ENCODE results near the gene SORL1. TPM values are rescaled to one million over a fixed set of nuclear protein-coding genes. Genes with fewer than 3 reads are reported as not detected.
"Not testable (repeated sequence)": the region's sequence is repeated elsewhere in the genome, so short reads cannot be mapped to it uniquely, and the experiment has no call there.

Gene SORL1
- total RNA-seq, 1 experiment from 2014 or later, result 6.1 TPM

DNA sequence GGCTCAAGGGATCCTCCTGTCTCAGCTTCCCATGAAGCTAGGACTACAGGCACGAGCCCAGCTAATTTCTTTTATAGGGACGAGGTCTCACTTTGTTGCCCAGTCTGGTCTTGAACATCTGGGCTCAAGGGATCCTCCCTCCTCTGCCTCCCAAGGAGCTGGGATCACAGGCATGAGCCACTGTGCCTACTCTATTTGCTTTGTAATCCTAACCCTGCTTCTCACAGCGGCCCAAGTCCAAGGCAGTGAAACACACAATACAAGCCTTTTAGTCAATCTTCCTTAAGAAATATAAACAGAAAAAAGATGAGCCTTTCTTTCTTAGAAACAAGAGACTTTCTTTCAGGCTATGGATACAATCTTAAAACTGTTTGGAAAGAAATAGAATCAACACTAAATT lies 115.9 kb downstream of the SORL1 start:
- Mint-ChIP-seq H3K4me1 (ENCODE audit: low read depth, unreplicated experiment) (no peaks in the 10 kb centered on the region), H3K27me3 (ENCODE audit: unreplicated experiment) (no peaks in the 10 kb centered on the region), H3K27ac (ENCODE audit: unreplicated experiment) (no peak overlapping the region), H3K36me3 (ENCODE audit: insufficient read depth, unreplicated experiment) (no peaks in the 10 kb centered on the region), H3K9me3 (ENCODE audit: low read depth, unreplicated experiment) (no peaks in the 10 kb centered on the region), H3K4me3 (ENCODE audit: low read depth, unreplicated experiment) (no peak overlapping the region)
- CTCF ChIA-PET, result no interaction called here
- DNase-seq, result no peak
- BruUV-seq (replicated peaks), result no TSS peak
- TF ChIP-seq, protein P1, sequence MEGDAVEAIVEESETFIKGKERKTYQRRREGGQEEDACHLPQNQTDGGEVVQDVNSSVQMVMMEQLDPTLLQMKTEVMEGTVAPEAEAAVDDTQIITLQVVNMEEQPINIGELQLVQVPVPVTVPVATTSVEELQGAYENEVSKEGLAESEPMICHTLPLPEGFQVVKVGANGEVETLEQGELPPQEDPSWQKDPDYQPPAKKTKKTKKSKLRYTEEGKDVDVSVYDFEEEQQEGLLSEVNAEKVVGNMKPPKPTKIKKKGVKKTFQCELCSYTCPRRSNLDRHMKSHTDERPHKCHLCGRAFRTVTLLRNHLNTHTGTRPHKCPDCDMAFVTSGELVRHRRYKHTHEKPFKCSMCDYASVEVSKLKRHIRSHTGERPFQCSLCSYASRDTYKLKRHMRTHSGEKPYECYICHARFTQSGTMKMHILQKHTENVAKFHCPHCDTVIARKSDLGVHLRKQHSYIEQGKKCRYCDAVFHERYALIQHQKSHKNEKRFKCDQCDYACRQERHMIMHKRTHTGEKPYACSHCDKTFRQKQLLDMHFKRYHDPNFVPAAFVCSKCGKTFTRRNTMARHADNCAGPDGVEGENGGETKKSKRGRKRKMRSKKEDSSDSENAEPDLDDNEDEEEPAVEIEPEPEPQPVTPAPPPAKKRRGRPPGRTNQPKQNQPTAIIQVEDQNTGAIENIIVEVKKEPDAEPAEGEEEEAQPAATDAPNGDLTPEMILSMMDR (IDR thresholded peaks at IDR 0.05; ENCODE audit: unreplicated experiment), result no peak
- intact Hi-C loops (cut with micrococcal nuclease; ENCODE audit: unreplicated experiment), result no loop called here

- not testable (repeated sequence) for BruUV-seq (replicated peaks)
Observed at GRCh38 chr11:121569332-121570299, 117.5 kb downstream of the SORL1 start.

GRCh38 chr11:121570453-121570852 lies 118.3 kb downstream of the SORL1 start:
- DNase-seq, result no peak
- CTCF ChIA-PET, result no interaction called here

More at GRCh38 chr11:121569332-121570299, 117.5 kb downstream of the SORL1 start:
- H3K27me3 Mint-ChIP-seq (ENCODE audit: unreplicated experiment); intact Hi-C loops (cut with micrococcal nuclease; ENCODE audit: unreplicated experiment); H3K4me3 Mint-ChIP-seq (ENCODE audit: low read depth, unreplicated experiment); CTCF ChIA-PET; H3K9me3 Mint-ChIP-seq (ENCODE audit: low read depth, unreplicated experiment); H3K4me1 Mint-ChIP-seq (ENCODE audit: low read depth, unreplicated experiment); DNase-seq; H3K36me3 Mint-ChIP-seq (ENCODE audit: insufficient read depth, unreplicated experiment); H3K27ac Mint-ChIP-seq (ENCODE audit: unreplicated experiment): not testable (repeated sequence)

GRCh38 chr11:121571506-121571905 lies 119.4 kb downstream of the SORL1 start:
- CTCF ChIA-PET, result no interaction called here
- BruUV-seq (replicated peaks), result no TSS peak
- H3K27ac Mint-ChIP-seq (ENCODE audit: unreplicated experiment), result no peak overlapping the region
- H3K4me3 Mint-ChIP-seq (ENCODE audit: low read depth, unreplicated experiment), result no peak overlapping the region
- TF ChIP-seq, protein P1 (IDR thresholded peaks at IDR 0.05; ENCODE audit: unreplicated experiment), result no peak
- no peaks in the 10 kb centered on the region for H3K9me3 Mint-ChIP-seq (ENCODE audit: low read depth, unreplicated experiment)
- no peaks in the 10 kb centered on the region for H3K27me3 Mint-ChIP-seq (ENCODE audit: unreplicated experiment)
- DNase-seq, result no peak
- no peaks in the 10 kb centered on the region for H3K36me3 Mint-ChIP-seq (ENCODE audit: insufficient read depth, unreplicated experiment)
- intact Hi-C loops (cut with micrococcal nuclease; ENCODE audit: unreplicated experiment), result no loop called here
- no peaks in the 10 kb centered on the region for H3K4me1 Mint-ChIP-seq (ENCODE audit: low read depth, unreplicated experiment)

More at GRCh38 chr11:121570453-121570852, 118.3 kb downstream of the SORL1 start:
- Mint-ChIP-seq H3K27me3 (ENCODE audit: unreplicated experiment) (no peaks in the 10 kb centered on the region), H3K4me3 (ENCODE audit: low read depth, unreplicated experiment) (no peak overlapping the region), H3K36me3 (ENCODE audit: insufficient read depth, unreplicated experiment) (no peaks in the 10 kb centered on the region), H3K4me1 (ENCODE audit: low read depth, unreplicated experiment) (no peaks in the 10 kb centered on the region), H3K9me3 (ENCODE audit: low read depth, unreplicated experiment) (no peaks in the 10 kb centered on the region), H3K27ac (ENCODE audit: unreplicated experiment) (no peak overlapping the region)
- intact Hi-C loops (cut with micrococcal nuclease; ENCODE audit: unreplicated experiment), result no loop called here
- no TSS peak for BruUV-seq (replicated peaks)
- TF ChIP-seq, protein P1 (IDR thresholded peaks at IDR 0.05; ENCODE audit: unreplicated experiment), result no peak

- no peak overlapping the region for H3K27ac Mint-ChIP-seq (ENCODE audit: unreplicated experiment)
- no peak overlapping the region for H3K4me3 Mint-ChIP-seq (ENCODE audit: low read depth, unreplicated experiment)
Observed at GRCh38 chr11:121572571-121573059, 120.5 kb downstream of the SORL1 start.

More at GRCh38 chr11:121572571-121573059, 120.5 kb downstream of the SORL1 start:
- Mint-ChIP-seq H3K4me1 (ENCODE audit: low read depth, unreplicated experiment) (no peaks in the 10 kb centered on the region), H3K9me3 (ENCODE audit: low read depth, unreplicated experiment) (no peaks in the 10 kb centered on the region), H3K36me3 (ENCODE audit: insufficient read depth, unreplicated experiment) (no peaks in the 10 kb centered on the region), H3K27me3 (ENCODE audit: unreplicated experiment) (no peaks in the 10 kb centered on the region)
- intact Hi-C loops (cut with micrococcal nuclease; ENCODE audit: unreplicated experiment), result no loop called here
- BruUV-seq (replicated peaks), result no TSS peak
- DNase-seq, result no peak
- TF ChIP-seq, protein P1 (IDR thresholded peaks at IDR 0.05; ENCODE audit: unreplicated experiment), result no peak
- CTCF ChIA-PET, result no interaction called here

Data from Calu3 (cell line).